Fibroblast of the aortic adventitia (primary cell): ENCODE measurements around the gene CCDC30. TPM values are rescaled to one million over a fixed set of nuclear protein-coding genes. Genes with fewer than 3 reads are reported as not detected.
"Not testable (repeated sequence)": the region's sequence is repeated elsewhere in the genome, so short reads cannot be mapped to it uniquely, and the experiment has no call there.

ENCODE experiments used
- DNase-seq: peaks from one replicate; pipeline ENCODE4 v3.0.0-alpha.2; 2010; ENCODE audit warnings: low read depth
- H3K4me3 ChIP-seq: 2 replicates; pipeline ENCODE4 v1.5.1; 2011; ENCODE audit warnings: low read depth, mild to moderate bottlenecking, control low read depth, low read length, moderate library complexity
- total RNA-seq: library from RNA; depleted of rRNA; stranded (reverse); fragments of >200 nt; gene quantifications from 2 replicates; pipeline ENCODE4 v1.2.3, GENCODE V29; 2012; ENCODE audit warnings: low replicate concordance
- TF ChIP-seq, protein P1 (sequence below): IDR thresholded peaks from 2 replicates; pipeline ENCODE4 v1.5.1; 2011; ENCODE audit warnings: mild to moderate bottlenecking, low read length, control low read depth, inconsistent platforms; ENCODE audit not compliant: insufficient read depth

CCDC30 gene
- total RNA-seq, 1 donor = 1.4 TPM

DNA sequence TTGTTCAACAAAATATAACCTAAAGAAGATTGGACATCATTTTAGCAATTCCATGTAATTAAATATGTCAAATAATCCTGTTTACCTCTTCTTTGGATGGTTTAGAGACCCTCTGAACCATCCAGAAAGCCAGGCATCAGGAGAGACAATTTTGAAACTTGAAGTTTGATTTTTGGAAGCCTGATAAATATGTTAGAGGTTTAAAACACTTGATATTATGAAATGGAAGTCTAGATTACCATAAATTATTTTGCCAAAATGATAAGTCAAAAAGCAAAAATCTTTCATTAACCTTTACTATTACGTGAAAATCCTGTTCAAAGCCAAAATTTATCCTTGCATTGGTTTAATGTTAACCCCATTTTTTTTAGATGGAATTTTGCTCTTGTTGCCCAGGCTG, 43.5 kb downstream of the CCDC30 start:
- no peak overlapping the region for H3K4me3 ChIP-seq
- no peak for DNase-seq
- TF ChIP-seq, protein P1, sequence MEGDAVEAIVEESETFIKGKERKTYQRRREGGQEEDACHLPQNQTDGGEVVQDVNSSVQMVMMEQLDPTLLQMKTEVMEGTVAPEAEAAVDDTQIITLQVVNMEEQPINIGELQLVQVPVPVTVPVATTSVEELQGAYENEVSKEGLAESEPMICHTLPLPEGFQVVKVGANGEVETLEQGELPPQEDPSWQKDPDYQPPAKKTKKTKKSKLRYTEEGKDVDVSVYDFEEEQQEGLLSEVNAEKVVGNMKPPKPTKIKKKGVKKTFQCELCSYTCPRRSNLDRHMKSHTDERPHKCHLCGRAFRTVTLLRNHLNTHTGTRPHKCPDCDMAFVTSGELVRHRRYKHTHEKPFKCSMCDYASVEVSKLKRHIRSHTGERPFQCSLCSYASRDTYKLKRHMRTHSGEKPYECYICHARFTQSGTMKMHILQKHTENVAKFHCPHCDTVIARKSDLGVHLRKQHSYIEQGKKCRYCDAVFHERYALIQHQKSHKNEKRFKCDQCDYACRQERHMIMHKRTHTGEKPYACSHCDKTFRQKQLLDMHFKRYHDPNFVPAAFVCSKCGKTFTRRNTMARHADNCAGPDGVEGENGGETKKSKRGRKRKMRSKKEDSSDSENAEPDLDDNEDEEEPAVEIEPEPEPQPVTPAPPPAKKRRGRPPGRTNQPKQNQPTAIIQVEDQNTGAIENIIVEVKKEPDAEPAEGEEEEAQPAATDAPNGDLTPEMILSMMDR = no peak

DNA sequence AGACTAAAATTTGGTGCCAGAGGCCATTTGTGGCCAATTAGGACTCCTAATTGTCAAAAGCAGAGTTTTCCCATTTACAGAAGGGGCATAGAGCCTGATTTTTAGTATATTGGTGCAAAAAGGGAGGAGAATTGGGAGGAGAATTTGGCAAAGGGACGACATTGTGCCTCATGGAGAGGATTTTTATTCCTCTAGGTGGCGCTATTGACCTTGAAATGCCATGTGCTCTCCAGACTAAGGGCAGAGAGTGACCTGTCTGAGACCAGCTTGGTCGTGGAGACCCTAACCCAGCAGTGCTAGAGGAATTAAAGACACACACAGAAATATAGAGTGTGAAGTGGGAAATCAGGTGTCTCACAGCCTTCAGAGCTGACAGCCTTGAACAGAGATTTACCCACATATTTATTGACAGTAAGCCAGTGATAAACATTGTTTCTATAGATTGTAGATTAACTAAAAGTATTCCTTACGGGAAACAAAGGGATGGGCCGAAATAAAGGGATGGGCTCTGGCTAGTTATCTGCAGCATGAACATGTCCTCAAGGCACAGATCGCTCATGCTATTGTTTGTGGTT, 48.6 kb downstream of the CCDC30 start:
- DNase-seq = peak; percentile 4
- TF ChIP-seq, protein P1 = peak; percentile 11

DNA sequence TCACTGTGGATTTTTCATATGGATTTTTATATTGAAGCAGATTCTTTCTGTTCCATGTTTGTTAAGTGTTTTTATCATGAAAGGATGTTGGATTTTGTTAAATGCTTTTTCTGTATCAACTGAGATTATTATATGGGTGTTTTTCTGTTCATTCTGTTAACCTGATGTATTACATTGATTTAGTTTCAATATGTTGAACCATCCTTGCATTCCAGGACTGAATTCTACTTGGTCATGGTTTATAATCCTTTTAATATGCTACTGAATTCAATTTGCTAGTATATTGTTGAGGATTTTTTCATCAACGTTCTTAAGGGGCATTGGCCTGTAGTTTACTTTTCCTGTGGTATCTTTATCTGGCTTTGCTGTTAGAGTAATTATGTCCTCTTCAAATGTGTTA, 55.8 kb downstream of the CCDC30 start:
- H3K4me3 ChIP-seq = no peak overlapping the region
- TF ChIP-seq, protein P1 = no peak
- peak; percentile 1 for DNase-seq

More for the DNA sequence above, 48.6 kb downstream of the CCDC30 start:
- not testable (repeated sequence) for H3K4me3 ChIP-seq

DNA sequence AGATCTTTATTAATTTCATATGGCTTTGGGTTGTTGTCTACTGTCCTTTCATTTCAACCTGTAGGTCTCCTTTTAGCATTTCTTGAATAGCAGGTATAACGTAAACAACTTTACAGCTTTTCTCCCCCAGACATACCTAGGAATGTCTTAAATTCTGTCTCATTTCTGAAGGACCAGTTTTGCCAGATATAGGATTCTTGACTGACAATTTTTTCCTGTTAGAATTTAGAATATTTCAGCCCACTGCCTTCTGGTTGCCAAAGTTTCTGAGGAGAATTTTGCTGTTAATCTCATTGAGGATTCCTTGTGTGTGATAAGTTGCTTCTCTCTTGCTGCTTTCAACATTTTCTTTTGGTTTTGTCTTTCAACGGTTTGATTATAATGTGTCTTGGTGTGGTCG, 60.1 kb downstream of the CCDC30 start:
- TF ChIP-seq, protein P1 = no peak
- DNase-seq = no peak
- H3K4me3 ChIP-seq = no peak overlapping the region

DNA sequence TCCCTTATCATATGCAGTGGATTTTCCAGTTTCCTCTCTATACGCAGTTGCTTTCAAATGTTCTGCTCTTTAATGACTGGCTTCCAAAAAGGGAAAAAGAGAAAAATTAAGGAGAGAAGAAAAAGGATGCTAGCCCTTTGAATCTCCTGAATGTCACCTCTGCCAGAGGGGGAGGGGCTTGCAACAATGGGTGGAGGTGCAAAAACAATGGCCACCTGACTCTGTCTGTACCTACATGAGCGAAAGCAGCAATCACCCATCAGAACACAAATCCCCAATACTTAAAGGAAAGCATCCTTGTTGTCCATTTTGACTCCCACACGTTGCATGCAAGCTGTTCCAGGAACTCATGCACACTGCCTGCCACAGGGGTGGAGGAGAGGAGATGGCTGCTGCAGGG, 61.2 kb downstream of the CCDC30 start:
- no peak for DNase-seq
- no peak overlapping the region for H3K4me3 ChIP-seq
- TF ChIP-seq, protein P1 = no peak

DNA sequence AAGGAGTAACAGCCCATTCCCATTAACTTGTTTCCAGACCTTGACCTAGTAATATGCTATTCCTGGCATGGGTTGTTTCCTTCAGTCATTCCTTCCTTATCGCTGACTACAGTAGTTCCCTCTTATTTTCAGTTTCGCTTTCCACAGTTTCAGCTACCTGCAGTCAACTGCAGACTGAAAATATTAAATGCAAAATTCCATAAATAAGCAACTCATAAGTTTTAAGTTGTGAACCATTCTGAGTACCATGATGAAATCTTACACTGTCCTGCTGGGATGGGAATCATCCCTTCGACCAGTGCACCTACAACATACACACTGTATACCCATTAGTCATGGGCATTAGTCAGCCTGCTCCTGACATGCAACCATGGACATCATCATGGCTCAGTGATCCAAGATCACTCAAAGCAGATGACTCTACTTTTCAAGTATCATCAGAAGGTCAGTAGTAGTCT, 66.7 kb downstream of the CCDC30 start:
- TF ChIP-seq, protein P1 = no peak
- no peak overlapping the region for H3K4me3 ChIP-seq
- DNase-seq = peak; percentile 43

DNA sequence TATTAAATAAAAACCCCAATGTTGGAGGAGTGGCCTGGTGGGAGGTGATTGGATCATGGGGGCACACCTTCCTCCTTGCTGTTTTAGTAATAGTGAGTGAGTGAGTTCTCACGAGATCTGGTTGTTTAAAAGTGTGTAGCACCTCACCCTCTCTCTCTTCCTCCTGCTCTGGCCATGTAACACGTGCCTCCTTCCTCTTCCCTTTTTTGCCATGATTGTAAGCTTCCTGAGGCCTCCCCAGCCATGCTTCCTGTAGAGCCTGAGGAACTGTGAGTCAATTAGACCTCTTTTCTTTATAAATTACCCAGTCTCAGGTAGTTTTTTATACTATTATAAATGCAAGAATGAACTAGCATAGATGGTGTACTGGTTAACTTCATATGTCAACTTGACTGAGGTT, 68.0 kb downstream of the CCDC30 start:
- H3K4me3 ChIP-seq = no peak overlapping the region
- TF ChIP-seq, protein P1 = no peak
- DNase-seq = no peak
